ENCODE results near the gene NPAS3. TPM values are rescaled to one million over a fixed set of nuclear protein-coding genes. Genes with fewer than 3 reads are reported as not detected.

Gene NPAS3
- total and polyA plus RNA-seq, 2 of the 13 experiments (the other 11 are each of a cell fraction or from before 2014, with no cell fraction given): not detected

- H4K20me1 ChIP-seq (ENCODE audit: insufficient read depth, low read length): no peaks in the 10 kb centered on the region
- FAIRE-seq (no peak), DNase-seq (ENCODE audit: low spot score) (no peak), ATAC-seq (no peak)
- H2AFZ ChIP-seq (ENCODE audit: low read length): no peak overlapping the region
- H3K9me3 ChIP-seq (ENCODE audit: low read length): peaks cover 63% of the 10 kb centered on the region
- no peaks in the 10 kb centered on the region for H3K79me2 ChIP-seq (ENCODE audit: insufficient read depth, low read length)
- H3K27me3 ChIP-seq (ENCODE audit: control insufficient read depth in 1 of 2, insufficient read depth in 2 of 2, low read length in 2 of 2): no peaks in the 10 kb centered on the region
- no peaks in the 10 kb centered on the region for H3K36me3 ChIP-seq (replicated peaks in 1 of 2; ENCODE audit: control insufficient read depth in 1 of 2, insufficient read depth in 2 of 2, low read length in 2 of 2)
- H3K9ac ChIP-seq (ENCODE audit: insufficient read depth, low read depth, low read length): no peak overlapping the region
- ChIA-PET CTCF (ENCODE audit: low intra/inter-chr PET ratio, low total read pairs) (no interaction called here), POLR2A (no interaction called here)
- in situ Hi-C loops (cut with HindIII; ENCODE audit: extremely low pct_ligation_motif_present, low pct_unique_long_range_greater_than_20kb): no loop called here
- intact Hi-C loops (cut with micrococcal nuclease; ENCODE audit: unreplicated experiment): no loop called here
- BruUV-seq (replicated peaks): no TSS peak
- H3K4me2 ChIP-seq (ENCODE audit: low read depth, low read length): no peak overlapping the region
- H3K27ac ChIP-seq (ENCODE audit: extremely low read length, insufficient read depth, low read length): no peak overlapping the region
- no peaks in the 10 kb centered on the region for H3K4me1 ChIP-seq (ENCODE audit: insufficient read depth, low read length)
- TF ChIP-seq NCOR1 (IDR thresholded peaks at IDR 0.05; ENCODE audit: borderline replicate concordance, low read length): no peak
- TF ChIP-seq, protein P1, sequence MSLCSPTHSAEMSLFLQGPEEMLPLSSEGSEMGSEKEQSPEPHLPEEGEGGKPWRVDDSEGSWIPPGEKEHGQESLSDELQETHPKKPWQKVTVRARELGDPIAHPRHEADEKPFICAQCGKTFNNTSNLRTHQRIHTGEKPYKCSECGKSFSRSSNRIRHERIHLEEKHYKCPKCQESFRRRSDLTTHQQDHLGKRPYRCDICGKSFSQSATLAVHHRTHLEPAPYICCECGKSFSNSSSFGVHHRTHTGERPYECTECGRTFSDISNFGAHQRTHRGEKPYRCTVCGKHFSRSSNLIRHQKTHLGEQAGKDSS (CRISPR knock-in tag; IDR thresholded peaks at IDR 0.05; ENCODE audit: borderline replicate concordance, low read depth): no peak
- no peak for TF ChIP-seq NFYB (CRISPR knock-in tag; IDR thresholded peaks at IDR 0.05)
- TF ChIP-seq TFDP2 (CRISPR knock-in tag; IDR thresholded peaks at IDR 0.05): no peak
- no peak for TF ChIP-seq ZNF431 (CRISPR knock-in tag; IDR thresholded peaks at IDR 0.05; ENCODE audit: borderline replicate concordance, low read depth)
- TF ChIP-seq NR2F6 (IDR thresholded peaks at IDR 0.05): no peak
- TF ChIP-seq NR2F6 (CRISPR knock-in tag; IDR thresholded peaks at IDR 0.05): no peak
- no peak for TF ChIP-seq SYNCRIP (IDR thresholded peaks at IDR 0.05; ENCODE audit: insufficient read depth, low read depth, low read length)
- no peak for TF ChIP-seq ZNF446 (CRISPR knock-in tag; IDR thresholded peaks at IDR 0.05)
- no peak for TF ChIP-seq SIN3B (IDR thresholded peaks at IDR 0.05; ENCODE audit: low read length)
- TF ChIP-seq NKX3-1 (CRISPR knock-in tag; IDR thresholded peaks at IDR 0.05): no peak
- no peak for TF ChIP-seq MAFF (IDR thresholded peaks at IDR 0.05; ENCODE audit: low read depth, low read length)
- no peak for TF ChIP-seq HOXA5 (CRISPR knock-in tag; IDR thresholded peaks at IDR 0.05)
- no peak for TF ChIP-seq ZNF83 (CRISPR knock-in tag; IDR thresholded peaks at IDR 0.05; ENCODE audit: borderline replicate concordance)
- no peak for TF ChIP-seq ZFYVE20 (CRISPR knock-in tag; IDR thresholded peaks at IDR 0.05; ENCODE audit: borderline replicate concordance, low read depth)
- no peak for TF ChIP-seq KLF13 (CRISPR knock-in tag; IDR thresholded peaks at IDR 0.05)
- TF ChIP-seq ZNF674 (CRISPR knock-in tag; IDR thresholded peaks at IDR 0.05; ENCODE audit: low read depth): no peak
- no peak for TF ChIP-seq CEBPZ (IDR thresholded peaks at IDR 0.05; ENCODE audit: low read length)
- H3K4me3 ChIP-seq (replicated peaks in 1 of 3; ENCODE audit: insufficient read depth in 1 of 3, low read depth in 2 of 3, low read length in 3 of 3): no peak overlapping the region
Measured at GRCh38 chr14:33402604-33403003, 463.9 kb downstream of the NPAS3 start.

Data from HepG2 (cell line).